ENCODE data around the gene CHCHD10.

GRCh38 chr22:23759566-23759965 lies 8.2 kb downstream of the CHCHD10 start:
- TF ChIP-seq CTCF (IDR thresholded peaks at IDR 0.05), result no peak
- no peak for TF ChIP-seq EZH2 (IDR thresholded peaks at IDR 0.05; ENCODE audit: borderline replicate concordance, insufficient read depth, low read depth, low read length, poor library complexity, severe bottlenecking)
